GM10847 (cell line): ENCODE data around the gene PTGS1.

ENCODE experiments used
- POLR2A ChIP-seq: IDR thresholded peaks from 2 replicates; pipeline ENCODE4 v1.6.1; 2011; ENCODE audit not compliant: insufficient read length; ENCODE audit errors: extremely low read depth

PTGS1 gene

GRCh38 chr9:122402403-122402871 is 31.6 kb downstream of the PTGS1 start:
- no peak for TF ChIP-seq POLR2A

GRCh38 chr9:122402874-122403273 is 32.0 kb downstream of the PTGS1 start:
- no peak for TF ChIP-seq POLR2A

GRCh38 chr9:122403381-122404000 is 32.7 kb downstream of the PTGS1 start:
- TF ChIP-seq POLR2A, result no peak

GRCh38 chr9:122406070-122406890 is 35.5 kb downstream of the PTGS1 start:
- TF ChIP-seq POLR2A, result no peak

- no peak for TF ChIP-seq POLR2A
These were observed 47.2 kb downstream of the PTGS1 start for GRCh38 chr9:122418016-122418415.

GRCh38 chr9:122420315-122420714 is 49.5 kb downstream of the PTGS1 start:
- no peak for TF ChIP-seq POLR2A

GRCh38 chr9:122425087-122425486 is 54.3 kb downstream of the PTGS1 start:
- no peak for TF ChIP-seq POLR2A

- TF ChIP-seq POLR2A, result no peak
These were observed 55.9 kb downstream of the PTGS1 start for GRCh38 chr9:122426723-122427122.

GRCh38 chr9:122442568-122442967 is 71.7 kb downstream of the PTGS1 start:
- no peak for TF ChIP-seq POLR2A

GRCh38 chr9:122444041-122444733 is 73.4 kb downstream of the PTGS1 start:
- no peak for TF ChIP-seq POLR2A
